LHCN-M2 (cell line): ENCODE data around the gene ATG2A. TPM values are rescaled to one million over a fixed set of nuclear protein-coding genes. Genes with fewer than 3 reads are reported as not detected.
A peak's percentile ranks its signal among the peaks of the same experiment; 100 is the strongest.

Source experiments
- DNase-seq: peaks from one replicate; pipeline ENCODE4 v3.0.0-alpha.2; 2012; ENCODE audit warnings: low read depth
- polyA plus RNA-seq: library from polyadenylated mRNA; unstranded; fragments of >200 nt; gene quantifications from one replicate; pipeline ENCODE4 v1.2.1, GENCODE V29; 2012; ENCODE audit warnings: missing spikeins
- total RNA-seq: library from RNA; depleted of rRNA; stranded (reverse); fragments of >200 nt; gene quantifications from 2 replicates; pipeline ENCODE4 v1.2.3, GENCODE V29; 2014; rRNA removed

ATG2A gene
- 17.7 and 22.9 TPM in 2 replicates for total RNA-seq
- 12.6 TPM for polyA plus RNA-seq

- DNase-seq, result peak; percentile 99
Measured at GRCh38 chr11:64916775-64917662, at the start of gene ATG2A. ATG2A (minus strand) TSS chr11:64917209; CDS start chr11:64917135, 74 bp downstream.

DNA sequence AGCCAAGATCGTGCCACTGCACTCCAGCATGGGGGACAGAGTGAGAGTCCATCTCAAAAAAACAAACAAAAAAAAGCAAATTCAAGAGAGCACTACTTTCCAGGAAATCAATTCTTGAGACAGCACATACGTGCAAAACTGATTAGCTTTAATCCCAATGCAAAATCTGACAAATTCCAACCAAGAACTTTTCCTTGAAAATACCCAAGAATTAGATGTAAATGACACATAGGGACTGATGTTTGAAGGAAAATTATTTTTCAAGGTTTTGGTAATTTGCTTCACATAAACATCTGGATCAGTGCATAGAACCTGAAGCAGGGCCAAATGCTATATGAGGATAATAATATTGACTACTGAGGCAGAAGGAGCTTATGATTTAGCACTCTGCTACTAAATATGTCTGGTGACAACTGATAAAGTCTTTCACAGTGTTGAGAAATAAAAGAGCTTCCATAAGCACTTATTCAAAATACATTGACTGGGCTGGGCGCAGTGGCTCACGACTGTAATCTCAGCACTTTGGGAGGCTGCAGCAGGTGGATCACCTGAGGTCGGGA lies 46.1 kb upstream of the ATG2A start:
- DNase-seq, result no peak

DNA sequence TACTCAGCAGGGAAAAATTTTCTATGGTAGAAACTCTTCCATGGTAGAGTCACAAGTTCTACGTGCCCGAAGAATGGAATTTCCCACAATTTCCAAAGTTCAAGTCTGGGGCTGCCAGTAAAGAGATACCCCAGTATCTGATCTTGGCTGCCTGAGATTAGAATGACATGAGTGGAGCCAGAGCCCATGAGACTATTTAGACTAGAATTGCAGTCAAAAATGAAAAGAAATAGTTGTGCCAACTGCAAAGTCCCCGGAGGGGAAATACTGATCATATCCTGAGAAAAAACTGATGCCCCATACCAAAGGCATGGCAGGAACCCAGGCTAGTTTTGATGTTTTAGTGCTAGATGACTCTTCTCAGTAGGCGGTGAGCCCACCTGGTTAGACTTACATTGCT lies 43.7 kb upstream of the ATG2A start:
- DNase-seq, result no peak

DNA sequence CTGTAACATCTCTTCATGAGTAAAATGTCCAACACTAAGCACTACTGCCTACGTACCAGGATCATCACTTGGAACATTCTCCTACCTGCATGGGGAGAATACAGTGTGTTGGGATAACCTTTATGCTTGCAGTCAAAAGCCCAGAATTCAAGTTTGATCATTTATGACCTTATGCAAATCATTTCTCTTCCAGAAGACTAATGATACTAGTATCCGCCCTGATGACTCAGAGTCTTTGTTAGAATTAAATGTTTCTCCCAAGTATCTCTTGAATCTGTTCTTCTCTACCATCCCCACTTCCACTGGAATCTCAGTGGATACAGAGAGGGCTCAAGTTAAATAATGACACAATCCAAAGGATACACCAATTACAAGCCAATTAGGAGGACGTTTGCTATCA lies 42.5 kb upstream of the ATG2A start:
- DNase-seq, result no peak

DNA sequence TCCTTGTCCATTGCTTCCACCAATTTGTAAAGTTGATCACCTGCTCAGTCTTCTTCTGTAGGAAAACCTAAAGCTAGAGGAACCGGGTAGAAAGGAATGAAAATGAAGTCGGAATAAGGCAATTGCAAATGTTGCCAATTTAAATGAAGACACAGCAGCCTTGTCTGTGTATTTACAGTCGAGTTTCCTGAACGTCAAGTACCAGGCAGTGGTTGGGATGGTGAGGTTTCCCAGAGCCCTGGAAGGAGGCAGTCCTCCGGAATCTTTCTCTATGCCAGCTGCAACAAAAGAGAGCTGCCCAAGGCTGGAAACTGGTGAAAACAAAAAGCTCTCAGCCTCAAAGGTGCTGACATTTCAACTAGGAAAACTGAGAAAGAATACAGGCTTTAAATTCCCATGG lies 37.2 kb upstream of the ATG2A start:
- DNase-seq, result no peak

DNA sequence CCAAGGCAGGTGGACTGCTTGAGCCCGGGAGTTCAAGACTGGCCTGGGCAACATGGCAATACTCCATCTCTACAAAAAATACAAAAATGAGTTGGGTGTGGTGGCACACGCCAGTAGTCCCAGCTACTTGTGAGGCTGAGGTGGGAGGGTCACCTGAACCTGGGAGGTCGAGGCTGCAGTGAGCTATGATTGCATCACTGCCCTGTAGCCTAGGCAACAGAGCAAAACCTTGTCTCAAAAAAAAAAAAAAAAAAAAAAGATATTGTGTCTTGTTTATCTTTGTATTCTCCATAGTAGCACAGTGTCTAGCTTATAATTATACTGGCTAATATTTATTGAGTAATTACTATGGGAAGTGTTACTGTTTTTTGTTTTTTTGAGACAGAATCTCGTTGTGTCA lies 34.5 kb upstream of the ATG2A start:
- DNase-seq, result no peak

DNA sequence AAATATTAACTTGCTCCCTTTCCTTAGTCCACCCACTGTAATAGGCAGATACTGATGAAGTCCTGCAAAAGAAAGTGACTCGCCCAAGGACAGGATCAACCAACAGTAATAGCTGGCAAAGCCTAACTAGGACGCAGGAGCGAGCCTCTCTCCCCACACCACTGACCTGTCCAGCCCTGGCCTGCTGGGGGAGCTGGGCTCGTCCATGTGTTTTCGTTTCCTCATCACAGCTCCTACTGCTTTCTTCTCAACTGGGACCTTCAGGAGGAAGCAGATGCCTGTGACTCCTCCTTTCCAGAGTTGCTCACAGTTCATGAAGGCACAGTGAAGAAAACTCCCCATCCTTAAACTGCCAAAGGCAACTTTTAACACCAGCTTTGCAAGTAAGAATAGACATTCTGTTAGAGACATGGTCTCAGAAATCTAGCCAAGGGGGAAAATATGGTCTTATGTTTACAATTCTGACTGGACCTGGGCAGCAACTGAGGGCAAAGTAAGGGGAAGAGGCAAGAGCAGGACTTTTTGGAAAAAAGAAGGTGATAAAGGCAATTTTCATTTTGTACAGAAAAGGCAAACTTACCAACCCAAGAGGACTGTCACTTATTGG lies 30.3 kb upstream of the ATG2A start:
- DNase-seq, result peak; percentile 7

DNA sequence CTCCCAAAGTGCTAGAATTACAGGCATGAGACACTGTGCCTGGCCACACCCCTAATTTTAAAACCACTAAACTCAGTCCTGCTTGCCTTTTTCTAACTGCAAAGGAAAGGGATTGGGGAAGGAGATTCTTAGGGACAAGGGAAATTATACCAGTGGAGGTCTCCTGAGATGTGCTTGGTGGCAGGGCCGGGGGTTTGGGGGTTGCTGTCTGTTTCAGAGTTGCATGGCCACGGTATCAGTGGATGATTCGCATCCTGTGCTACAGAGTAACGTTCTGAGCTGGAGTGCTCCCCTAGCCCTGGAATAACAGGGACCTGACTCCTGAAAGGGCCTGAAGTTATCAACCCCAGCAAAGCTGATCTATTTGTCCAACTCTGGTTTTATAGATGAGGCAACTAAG lies 19.5 kb upstream of the ATG2A start:
- DNase-seq, result no peak

GRCh38 chr11:64935359-64936081 lies 18.5 kb upstream of the ATG2A start, which contains the start of gene GPHA2:
GPHA2 (minus strand) TSS chr11:64935893; CDS start chr11:64935460, 433 bp downstream.
- DNase-seq, result no peak

GRCh38 chr11:64934682-64935358 lies 17.8 kb upstream of the ATG2A start:
- DNase-seq, result no peak

DNA sequence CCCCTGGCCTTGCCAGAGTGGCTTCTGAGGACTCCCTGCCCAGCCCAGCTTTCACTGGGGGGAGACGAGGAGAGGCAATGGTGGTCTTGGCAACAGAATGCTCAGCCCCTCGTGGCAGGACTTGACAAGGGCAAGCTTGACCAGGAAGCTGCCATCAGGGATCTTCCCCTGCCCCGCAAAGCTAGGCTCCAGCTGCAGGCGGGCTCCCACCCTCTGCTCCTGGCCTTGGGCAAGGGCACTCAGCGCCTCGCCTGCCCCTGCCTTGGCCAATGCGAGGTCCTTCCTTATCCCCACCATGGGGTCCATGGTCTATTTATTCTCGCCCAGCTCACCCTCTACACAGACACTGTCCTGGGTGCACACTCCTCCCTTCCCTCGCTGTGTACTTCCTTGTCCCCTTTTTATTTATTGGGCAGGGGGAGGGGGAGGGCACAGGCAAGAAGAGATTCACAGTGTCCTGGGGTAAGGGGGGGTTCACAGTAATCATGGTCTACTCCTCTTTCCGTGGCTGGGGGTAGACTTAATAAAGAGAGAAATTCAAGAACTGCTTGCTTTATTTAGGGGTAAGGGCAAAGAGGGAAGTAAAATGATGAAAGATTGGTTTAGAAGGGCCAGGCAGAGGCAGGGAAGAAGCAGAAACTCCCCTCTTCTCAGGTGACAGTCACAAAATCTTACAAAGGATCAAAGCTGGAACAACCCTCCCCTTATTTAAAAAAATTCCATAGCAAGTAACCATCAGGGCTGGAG lies 17.1 kb upstream of the ATG2A start:
- DNase-seq, result no peak

GRCh38 chr11:64933213-64933934 lies 16.4 kb upstream of the ATG2A start:
- DNase-seq, result no peak

- DNase-seq, result no peak
Measured at GRCh38 chr11:64932324-64932723, 15.3 kb upstream of the ATG2A start.

- DNase-seq, result no peak
Measured at GRCh38 chr11:64931290-64931689, 14.3 kb upstream of the ATG2A start.

DNA sequence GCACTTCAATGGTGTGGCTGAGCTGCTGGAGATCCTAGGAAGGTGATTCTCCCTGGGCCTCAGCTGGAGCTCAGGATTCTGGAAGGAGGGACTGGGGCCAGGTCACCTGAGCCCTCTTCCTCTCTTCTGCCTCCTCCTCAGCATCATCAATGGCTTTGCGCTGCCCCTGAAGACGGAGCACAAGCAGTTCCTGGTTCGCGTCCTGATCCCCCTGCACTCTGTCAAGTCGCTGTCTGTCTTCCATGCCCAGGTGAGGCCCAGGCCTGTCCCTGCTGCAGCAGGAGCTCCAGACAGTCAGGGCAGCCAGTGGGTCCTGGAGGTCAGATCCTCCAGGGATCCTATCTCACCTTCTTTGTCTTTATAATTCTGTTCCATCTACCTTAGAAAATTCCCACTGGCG lies 13.3 kb upstream of the ATG2A start:
- DNase-seq, result no peak

DNA sequence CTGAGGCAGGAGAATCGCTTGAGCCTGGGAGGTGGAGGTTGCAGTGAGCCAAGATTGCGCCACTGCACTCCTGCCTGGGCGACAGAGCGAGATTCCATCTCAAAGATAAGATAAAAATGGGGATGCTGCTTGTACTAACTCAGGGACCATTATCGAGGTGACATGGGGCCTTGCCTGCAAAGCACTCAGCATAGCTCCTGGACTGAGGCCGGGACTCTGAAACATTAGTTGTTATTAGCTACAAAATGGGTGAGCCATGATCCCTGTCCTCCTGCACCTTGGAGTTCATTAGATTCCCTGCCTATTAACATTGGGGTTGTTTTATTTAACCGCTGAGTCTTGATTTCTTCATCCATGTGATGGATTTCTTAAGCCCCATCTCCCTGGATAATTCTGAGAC lies 12.6 kb upstream of the ATG2A start:
- DNase-seq, result no peak

- DNase-seq, result no peak
Measured at GRCh38 chr11:64928957-64929356, 11.9 kb upstream of the ATG2A start.

DNA sequence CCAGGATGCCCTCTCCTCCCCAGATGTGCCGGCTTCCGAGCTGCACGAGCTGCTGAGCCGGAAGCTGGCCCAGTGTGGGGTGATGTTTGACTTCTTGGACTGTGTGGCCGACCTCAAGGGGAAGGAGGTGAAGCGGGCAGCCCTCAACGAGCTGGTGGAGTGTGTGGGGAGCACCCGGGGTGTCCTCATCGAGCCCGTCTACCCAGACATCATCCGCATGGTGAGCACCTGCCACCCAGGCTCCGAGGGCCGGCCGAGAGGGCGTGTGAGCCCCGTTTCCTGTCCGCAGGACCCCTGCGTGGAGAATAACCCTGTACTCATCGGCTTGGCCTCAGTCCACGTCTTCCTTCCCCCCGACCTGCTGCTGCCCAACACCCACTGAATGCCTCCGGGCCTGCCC lies 9.7 kb upstream of the ATG2A start:
- no peak for DNase-seq

- DNase-seq, result no peak
Measured at GRCh38 chr11:64925536-64926436, 8.8 kb upstream of the ATG2A start.
